HG02623 (cell line): ENCODE data around the gene CPNE6.
"Not testable (repeated sequence)": the region's sequence is repeated elsewhere in the genome, so short reads cannot be mapped to it uniquely, and the experiment has no call there.

Experiments used
- ATAC-seq: cut with Tn5 transposase; IDR thresholded peaks from one replicate; pipeline ENCODE4 v1.9.1; 2021; ENCODE audit warnings: moderate library complexity; ENCODE audit not compliant: unreplicated experiment

Gene CPNE6

DNA sequence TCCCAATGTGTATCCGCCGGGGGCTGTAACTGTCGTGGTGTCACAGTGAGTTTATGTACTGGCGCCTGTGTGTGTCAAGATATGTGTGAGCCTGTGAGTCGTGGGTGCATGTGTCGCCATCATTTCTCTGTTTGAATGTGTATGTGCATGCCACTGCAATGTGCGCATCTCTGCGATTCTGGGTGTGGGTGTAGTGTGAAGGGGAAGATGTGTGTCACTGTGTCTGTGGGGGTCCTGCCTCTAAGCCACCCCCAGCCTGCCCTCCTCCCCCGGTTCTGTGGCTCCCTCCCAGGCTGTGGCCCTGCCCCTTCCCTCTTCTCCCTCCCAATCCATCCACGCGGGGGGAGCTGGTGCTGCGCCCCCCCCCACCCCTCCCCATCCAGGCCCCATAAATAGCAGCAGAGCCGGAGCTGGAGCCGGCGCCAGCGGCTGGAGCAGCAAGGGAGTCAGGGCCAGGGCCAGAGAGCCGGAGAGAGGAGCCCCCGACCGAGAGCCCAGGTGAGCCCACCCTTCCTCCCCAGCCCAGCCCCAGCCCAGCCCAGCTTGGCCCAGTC lies at the start of gene CPNE6:
CPNE6 (plus strand) TSS at position 419 of the 554 bp plus-strand sequence. CDS start 1,375 bp downstream, outside the sequence.
- ATAC-seq: no peak

- ATAC-seq: not testable (repeated sequence)
Observed at GRCh38 chr14:24024939-24025418, 46.4 kb upstream of the CPNE6 start.

DNA sequence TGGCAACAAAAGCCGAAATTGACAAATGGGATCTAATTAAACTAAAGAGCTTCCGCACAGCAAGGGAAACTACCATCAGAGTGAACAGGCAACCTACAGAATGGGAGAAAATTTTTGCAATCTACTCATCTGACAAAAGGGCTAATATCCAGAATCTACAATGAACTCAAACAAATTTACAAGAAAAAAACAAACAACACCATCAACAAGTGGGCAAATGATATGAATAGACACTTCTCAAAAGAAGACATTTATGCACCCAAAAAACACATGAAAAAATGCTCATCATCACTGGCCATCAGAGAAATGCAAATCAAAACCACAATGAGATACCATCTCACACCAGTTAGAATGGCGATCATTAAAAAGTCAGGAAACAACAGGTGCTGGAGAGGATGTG lies 41.7 kb upstream of the CPNE6 start:
- not testable (repeated sequence) for ATAC-seq

- not testable (repeated sequence) for ATAC-seq
Observed at GRCh38 chr14:24031331-24031730, 40.0 kb upstream of the CPNE6 start.

DNA sequence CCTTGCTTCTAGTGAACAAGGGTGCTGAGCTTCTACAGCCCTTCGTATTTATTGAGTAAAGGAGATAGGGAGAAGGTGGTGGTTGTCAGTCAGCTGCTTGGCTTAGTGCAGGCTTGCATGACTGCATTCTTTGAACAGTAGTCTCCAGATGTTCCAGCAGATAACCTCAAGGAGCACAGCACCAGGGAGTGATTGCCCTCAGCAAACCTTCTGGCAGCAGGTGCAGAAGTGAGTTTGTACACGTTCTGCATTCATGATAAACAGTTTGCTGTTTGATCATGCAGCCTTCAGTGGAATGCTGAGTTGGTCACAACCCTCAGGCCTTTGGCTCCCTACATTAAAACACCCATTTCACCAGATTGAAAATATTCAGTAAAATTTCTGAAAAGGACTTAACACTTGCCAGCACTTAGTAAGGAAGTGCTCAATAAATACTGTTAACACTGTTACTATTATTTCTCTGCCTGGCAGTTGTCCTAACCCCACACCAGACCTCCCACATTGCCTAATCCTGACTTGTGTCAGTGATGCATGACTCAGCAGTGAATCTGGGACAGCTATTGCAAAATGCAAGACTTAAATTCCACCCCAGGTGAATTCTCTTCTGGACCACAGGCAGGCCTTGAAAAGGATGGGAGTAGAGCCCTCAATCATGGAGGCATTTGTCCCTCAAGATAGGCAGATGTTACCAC lies 38.5 kb upstream of the CPNE6 start:
- no peak for ATAC-seq

DNA sequence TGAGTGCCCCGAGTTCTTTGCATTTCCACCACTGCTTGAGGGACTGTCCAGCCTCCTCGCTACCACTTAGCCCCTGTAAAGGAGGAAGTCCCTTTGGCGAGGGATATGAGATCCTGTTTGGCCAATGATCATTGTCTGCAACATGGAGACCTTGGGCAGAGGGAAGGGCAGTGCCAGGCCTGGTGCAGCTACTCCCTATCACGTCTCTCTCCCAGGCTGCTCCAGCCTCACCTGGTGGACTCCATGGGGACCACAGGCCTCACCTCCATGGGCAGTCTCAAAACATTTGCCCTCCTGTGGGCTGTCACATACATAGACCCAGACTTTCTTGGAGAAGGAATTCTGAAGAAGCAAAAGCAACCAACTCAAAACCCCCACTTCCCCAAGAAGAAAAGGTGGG lies 35.6 kb upstream of the CPNE6 start:
- not testable (repeated sequence) for ATAC-seq

DNA sequence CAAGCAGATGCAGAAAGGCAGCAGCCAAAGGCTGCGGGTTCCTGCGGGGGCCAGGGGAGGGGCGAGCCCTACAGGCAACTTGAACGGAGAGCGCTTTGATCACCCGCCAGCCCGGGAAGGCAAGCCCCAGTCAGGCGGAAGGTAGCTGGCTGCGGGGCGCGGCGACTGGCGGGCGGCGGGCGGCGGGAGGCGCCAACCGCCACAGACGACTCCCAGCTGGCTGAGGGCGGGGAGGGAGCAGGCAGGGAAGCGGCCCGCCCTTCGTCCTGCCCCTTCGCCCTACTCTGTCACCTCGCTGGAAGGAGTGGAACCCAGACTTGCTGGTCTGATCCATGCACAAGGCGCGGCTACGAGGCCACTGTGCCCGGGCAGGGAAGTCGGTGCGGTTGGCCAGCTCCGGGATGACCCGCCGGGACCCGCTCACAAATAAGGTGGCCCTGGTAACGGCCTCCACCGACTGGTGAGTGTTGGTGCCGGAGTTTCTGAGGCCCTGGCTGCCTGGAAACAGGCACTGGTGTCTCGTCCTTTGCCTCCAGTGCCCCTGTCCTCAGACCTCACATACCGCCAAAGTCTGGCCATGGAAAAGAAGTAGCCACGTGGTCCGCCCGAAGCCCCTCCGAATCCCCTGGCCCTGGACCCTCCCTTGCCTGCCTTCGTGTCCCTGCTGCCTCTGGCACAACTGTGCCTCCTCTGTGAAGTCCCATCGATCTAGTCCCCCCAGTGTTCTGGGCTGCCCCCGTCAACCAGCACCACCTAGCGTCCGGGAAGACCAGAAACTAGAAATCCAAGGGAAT lies 35.0 kb upstream of the CPNE6 start:
- peak; percentile 63 for ATAC-seq

GRCh38 chr14:24036963-24037657 lies 34.3 kb upstream of the CPNE6 start:
- not testable (repeated sequence) for ATAC-seq

DNA sequence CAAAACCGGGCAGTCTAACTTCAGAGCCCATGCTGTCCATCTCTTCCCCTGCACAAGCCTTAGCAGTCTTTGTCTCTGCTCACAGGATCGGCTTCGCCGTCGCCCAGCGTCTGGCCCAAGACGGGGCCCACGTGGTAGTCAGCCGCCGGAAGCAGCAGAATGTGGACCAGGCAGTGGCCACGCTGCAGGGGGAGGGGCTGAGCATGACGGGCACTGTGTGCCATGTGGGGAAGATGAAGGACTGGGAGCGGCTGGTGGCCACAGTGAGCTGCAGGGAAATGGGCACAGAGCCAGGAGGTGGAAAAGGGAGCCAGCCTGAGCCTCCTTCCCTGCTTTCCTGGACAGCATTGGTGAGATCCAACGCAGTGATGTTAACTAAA lies 33.7 kb upstream of the CPNE6 start:
- no peak for ATAC-seq

- no peak for ATAC-seq
Observed at GRCh38 chr14:24038686-24039085, 32.7 kb upstream of the CPNE6 start.

GRCh38 chr14:24040692-24041091 lies 30.7 kb upstream of the CPNE6 start:
- no peak for ATAC-seq

GRCh38 chr14:24042746-24043145 lies 28.6 kb upstream of the CPNE6 start:
- ATAC-seq: no peak

GRCh38 chr14:24049002-24049401 lies 22.4 kb upstream of the CPNE6 start:
- ATAC-seq: not testable (repeated sequence)

GRCh38 chr14:24050753-24051152 lies 20.6 kb upstream of the CPNE6 start:
- not testable (repeated sequence) for ATAC-seq

DNA sequence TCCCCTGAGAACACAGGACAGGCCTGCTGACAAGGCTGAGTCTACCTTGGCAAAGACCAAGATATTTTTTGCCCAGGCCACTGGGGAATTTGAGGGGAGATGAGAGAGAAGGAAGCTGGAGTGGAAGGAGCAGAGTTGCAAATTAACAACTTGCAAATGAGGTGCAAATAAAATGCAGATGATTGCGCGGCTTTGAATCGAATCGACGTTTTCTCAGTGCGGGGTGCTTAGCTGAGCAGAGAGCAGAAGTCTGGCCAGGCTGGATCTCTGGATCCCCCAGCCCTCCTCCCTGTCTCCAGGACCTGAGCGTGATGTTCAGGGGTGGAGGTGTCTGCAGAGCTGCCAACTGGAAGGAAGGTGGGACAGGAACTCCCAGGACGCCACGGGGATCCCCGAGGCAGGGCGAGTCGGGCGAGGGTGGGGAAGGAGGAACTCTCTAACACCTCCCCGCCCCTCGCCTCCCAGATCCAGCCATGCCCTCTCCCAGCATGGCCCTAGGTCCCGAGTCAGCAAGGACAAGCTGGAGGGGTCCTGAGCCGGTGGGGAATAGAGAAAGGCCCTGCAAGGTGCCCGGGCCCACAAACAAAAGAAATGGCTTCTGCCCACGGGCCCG lies 20.1 kb upstream of the CPNE6 start:
- ATAC-seq: peak; percentile 17

- ATAC-seq: peak; percentile 64
Observed at GRCh38 chr14:24051789-24052655, 19.3 kb upstream of the CPNE6 start, which contains the start of gene CARMIL3. Gene CARMIL3, plus strand, starts transcription at chr14:24052009. Its CDS starts 145 bp downstream, at chr14:24052154.

DNA sequence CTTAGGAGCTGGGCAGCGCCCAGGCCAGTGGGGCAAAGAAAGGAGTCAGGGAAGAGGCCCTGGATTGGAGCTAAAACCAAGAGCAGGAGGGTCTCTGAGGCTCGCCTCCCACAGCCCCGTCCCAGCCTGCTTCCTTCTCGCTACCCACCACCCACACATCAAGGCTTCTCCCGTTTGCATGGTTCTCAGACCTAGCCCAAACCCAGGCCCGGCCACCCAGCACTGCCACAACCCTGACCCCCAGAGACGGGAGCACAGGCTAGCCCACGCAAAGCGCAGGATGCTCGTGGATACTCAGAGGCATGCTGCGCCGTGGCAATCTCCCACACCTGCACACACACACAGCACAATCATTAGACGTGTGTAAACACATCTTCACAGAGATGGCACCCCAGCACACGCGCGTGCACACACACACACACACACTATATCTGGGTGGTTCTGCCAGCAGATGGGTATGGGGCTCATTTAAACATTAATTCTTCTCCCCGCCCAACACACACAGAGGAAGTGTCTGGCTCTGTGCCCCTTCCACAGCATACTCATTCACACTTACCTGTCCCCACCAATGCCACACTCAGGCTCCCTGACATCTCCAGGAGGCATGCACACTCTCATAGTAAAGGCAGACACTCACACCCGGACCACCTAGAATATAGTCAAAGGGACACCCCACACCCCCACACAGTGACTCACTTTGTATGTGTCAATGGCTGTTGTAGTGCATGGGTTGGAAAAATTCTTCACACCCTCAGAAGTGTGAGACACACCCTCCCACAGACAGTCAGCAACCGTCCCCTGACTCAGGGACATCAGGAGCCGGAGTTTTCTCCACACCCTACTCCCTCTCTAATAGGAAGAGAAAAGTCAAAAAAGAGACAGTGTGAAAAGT lies 18.5 kb upstream of the CPNE6 start:
- ATAC-seq: no peak

DNA sequence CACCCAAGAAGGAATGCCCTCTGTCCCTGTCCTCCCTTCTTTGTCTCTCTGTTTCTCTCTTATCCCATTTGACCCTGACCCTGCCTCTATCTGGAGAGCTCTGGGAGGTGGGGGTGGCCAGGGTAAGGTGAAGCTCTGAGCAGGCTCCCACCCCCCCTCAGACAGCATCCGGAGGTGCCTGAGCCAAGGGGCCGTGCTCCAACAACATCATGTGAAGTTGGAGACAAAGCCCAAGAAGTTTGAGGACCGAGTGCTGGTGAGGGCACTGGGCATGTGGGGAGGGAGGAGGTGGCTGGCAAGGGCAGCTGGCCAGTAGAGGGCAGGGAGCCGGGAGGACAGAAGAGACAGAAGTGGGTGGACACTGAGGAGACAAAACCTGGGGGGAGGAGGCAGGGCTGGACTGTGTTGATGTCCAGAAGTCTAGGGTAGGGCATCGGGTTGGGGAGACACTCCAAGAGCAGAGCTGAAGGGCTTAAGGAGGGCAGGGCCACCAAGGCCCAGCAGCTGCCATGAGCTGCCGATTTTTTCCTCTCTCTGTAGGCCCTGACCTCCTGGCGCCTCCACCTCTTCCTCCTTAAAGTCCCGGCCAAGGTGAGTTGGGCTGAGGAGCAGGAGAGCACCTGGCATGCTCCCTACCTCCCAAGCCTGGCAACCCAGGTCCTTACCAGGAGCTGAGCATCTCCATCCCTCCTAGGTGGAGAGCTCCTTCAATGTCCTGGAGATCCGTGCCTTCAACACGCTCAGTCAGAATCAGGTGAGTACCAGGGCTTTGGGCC lies 17.6 kb upstream of the CPNE6 start:
- ATAC-seq: no peak
